ENCODE results near the gene RGS6.

RGS6 gene

DNA sequence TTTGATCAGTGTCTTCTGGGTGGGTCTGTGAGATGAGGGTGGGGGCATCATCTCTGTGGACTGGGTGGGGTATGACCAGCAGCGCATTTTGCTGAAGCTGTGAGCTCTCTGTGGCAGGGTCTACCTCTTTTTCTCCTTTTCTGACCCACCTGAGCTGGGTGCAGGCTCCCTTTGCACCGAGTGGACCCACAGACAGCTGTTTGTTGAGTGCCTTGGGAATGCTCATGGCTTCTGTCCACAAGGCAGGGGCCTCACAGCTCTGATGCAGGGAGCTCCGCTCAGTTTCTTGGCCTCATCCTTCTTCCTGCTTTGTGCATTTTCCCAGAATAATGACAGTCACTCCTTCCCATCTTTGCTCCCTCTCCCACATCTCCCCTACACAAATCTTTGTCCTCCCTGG, 581.1 kb downstream of the RGS6 start:
- DNase-seq: no peak

GRCh38 chr14:72513965-72514659, 581.9 kb downstream of the RGS6 start:
- DNase-seq: peak; percentile 66

GRCh38 chr14:72514660-72515025, 582.4 kb downstream of the RGS6 start:
- DNase-seq: peak; percentile 13

GRCh38 chr14:72515779-72516770, 583.8 kb downstream of the RGS6 start:
- peak; percentile 43 for DNase-seq

DNA sequence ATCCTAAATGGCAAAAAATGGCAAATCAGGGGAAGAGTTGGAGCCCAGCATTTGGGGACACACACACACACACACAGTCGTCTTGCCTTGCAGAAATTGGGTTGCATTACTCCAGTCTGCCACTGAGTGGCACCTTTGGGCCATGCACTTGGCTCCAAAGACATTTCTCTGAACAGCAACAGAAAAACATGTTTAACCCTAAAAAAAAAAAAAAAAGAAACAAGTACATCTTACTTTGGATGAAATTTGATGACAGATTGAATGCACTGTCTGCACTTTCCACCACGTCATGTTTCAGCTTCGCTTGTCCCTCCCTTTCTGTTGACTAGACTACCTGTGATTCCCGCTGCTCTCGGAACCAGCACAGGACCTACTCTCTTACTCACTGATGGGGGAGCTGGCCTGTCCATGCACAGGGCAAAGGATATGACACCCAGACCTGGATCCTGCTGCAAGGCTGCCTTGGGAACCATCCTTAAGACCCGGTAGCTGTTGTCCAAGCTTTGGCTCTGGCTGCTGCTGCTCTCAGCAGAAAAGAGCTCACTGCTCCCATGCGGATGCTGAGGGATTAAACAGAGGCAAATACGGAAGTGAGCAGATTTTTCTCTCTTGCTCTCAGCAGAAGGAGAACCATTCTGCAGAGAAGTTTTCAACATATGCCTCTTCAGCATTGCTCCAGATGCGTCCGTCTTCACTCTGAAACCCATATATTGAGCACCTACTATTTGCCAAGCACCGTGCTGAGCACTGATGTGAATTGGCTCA, 584.9 kb downstream of the RGS6 start:
- DNase-seq: peak; percentile 87

DNA sequence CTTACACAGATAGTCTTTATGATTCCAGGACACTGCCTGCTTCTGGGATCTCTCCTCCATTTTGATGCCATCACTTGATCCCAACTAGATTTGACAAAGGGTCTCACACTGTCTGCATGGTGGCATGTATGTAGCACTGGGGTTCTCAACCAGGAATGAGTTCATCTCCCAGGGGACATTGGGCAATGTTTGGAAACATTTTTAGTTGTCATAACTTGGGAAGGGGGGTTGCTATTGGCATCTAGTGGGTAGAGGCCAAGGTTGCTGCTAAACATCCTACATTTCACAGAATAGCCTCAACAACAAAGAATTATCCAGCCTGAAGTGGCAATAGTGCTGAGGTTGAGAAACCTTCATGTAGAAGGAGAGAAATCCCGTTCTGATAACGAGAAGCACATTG, 585.5 kb downstream of the RGS6 start:
- no peak for DNase-seq

- DNase-seq: no peak
These were observed 586.7 kb downstream of the RGS6 start for GRCh38 chr14:72518809-72519377.

- DNase-seq: no peak
These were observed 587.3 kb downstream of the RGS6 start for GRCh38 chr14:72519543-72519942.

GRCh38 chr14:72521045-72521444, 588.8 kb downstream of the RGS6 start:
- no peak for DNase-seq

- no peak for DNase-seq
These were observed 589.9 kb downstream of the RGS6 start for GRCh38 chr14:72521968-72522741.

DNA sequence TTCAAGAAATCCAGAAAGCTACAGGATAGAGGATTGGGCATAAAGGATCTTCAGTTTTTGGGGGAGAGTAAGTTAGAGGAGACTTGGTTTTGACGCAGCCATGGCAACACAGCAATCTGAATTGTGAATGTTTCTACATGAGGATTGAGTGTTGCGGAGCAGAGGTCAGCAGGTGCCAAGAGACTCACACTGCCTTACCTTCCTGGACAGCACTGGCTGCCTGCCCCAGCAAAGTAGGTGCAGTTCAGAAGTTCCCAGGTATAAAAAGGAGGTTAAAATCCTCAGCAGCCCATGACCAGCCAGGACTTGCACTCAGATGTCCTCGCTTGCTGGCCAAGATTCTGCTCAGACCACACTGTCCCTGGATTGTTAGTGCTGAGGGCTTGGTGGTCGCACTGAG, 590.6 kb downstream of the RGS6 start:
- DNase-seq: no peak

GRCh38 chr14:72523424-72524294, 591.4 kb downstream of the RGS6 start:
- no peak for DNase-seq

- no peak for DNase-seq
These were observed 592.0 kb downstream of the RGS6 start for GRCh38 chr14:72524295-72524629.

DNA sequence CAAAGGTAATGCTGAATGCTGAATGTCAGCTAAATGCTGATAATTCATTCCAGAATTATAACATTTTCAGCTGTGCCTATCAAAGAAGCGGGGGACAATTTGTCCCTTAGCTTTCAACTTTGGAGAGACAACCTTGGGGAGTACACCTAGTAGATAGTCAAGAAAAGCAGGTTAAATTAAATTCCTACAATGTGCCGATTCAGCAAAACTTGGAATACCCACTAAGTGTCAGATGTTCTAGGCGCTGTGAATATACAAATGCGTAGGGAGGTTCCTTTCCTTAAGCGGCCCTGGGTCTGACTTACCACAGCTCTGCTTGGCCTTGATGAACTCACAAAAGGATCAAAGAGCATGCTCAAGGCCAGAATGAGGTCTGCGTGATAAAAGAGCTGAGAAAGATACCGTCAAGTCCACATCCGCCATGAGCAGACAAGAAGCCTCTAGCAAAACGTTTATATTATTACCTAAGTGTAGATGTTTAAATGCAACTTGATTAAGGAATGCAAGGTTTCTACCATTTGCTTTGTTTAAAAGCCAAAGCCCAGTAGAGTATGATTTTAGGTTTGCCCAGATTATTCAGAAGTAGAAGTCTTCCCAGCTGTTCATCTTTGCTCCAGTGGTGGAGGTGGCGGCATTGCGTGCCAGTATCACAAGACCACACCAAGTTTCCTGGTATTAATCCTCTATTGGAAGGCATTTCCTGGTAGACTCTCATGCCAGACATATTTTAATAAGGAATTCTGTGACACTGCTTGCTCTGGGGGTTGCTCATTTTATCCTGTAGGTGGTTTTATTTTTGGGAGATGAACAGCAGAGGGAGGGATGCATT, 593.1 kb downstream of the RGS6 start:
- no peak for DNase-seq

- DNase-seq: no peak
These were observed 595.4 kb downstream of the RGS6 start for GRCh38 chr14:72527591-72527990.

DNA sequence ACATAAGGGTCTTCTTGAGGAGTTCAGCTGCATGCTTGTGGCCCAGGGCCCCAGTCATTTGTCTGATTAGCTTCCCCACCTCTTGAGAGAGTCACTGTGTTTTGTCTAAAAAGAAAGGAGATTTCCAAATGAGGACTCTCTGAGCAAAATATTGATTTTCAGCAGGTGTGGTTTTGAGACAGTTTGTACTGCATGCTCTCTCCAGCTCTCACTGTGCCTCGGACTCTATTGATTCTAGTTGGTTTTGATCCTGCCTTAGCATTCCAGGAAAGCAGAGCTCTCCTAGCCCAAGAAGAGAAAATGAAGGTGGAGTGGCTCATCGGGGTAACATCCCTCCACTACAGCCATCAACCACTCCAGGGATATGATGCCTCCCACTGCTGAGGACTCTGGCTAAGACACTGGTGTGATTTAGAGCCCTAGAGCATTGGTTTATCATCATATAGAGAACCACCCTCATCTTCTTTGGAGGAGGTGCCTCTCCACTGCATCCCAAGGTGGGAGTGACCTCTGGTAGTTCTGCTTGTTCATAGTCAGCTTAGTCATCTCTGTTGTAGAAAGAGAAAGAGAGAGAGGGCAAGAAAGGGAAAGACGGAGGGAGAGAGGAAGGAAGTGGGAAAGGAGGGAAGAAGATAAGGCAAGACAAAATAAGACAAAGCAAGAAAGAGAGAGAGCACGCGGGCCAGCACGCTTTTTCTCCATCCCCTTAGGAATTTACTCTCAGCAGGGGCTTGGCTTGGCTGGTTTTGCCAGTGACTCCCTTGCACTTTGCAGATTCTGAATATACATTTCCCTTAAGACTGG, 596.0 kb downstream of the RGS6 start:
- no peak for DNase-seq

DNA sequence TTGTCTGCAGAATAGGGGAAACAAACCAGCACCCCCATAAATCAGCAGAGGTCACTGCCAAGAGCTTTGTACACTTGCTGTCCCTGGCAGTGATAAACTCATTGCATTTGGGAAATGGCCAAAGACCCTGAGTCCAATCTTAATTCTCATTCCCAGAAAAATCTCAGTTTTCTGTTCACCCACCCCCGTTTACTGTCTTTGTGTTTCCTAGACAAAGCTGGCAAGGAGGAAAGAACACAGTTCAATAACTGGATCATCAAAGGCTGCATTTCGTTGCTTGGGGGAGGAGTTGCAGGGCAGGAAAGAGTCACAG, 596.6 kb downstream of the RGS6 start:
- DNase-seq: no peak

DNA sequence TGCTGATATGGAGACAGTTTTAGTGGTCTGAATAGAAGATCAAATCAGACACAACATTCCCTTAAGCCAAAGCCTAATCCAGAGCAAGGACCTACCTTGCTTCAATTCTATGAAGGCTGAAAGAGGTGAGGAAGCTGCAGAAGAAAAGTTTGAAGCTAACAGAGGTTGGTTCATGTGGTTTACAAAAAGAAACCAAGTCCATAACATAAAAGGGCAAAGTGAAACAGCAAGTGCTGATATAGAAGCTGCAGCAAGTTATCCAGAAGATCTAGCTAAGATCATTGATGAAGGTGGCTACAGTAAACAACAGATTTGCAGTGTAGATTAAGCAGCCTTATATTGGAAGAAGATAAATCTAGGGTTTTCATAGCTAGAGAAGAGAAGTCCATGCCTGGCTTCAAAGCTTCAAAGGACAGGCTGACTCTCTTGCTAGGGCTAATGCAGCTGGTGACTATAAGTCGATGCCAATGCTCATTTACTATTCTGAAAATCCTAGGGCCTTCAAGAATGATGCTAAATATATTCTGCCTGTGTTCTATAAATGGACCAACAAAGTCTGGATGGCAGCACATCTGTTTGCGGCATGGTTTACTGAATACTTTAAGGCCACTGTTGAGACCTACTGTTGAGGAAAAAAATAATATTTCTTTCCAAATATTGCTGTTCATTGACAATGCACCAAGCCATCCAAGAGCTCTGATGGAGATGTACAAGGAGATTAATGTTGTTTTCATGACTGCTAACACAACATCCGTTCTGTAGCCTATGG, 600.6 kb downstream of the RGS6 start:
- DNase-seq: no peak

DNA sequence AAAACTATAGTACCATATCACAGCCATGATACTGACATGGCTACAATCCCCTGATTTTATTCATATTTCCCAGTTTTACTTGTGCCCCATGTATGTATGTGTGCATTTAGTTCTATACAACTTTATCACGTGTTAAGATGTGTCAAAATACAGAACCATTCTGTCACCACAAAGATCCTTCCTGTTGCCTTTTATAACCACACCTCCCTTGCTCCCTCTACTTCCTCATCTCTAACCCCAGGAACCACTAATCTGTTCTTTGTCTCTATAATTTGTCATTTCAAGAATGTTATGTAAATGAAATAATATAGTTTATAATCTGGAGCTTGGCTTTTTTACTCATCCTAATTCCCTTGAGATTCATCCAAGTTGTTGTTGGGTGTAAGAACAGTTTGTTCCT, 603.3 kb downstream of the RGS6 start:
- no peak for DNase-seq
